Left renal pelvis (tissue), 4 donors: ENCODE data around the gene SAMD4B. TPM values are rescaled to one million over a fixed set of nuclear protein-coding genes. Genes with fewer than 3 reads are reported as not detected.
"Not testable (repeated sequence)": the region's sequence is repeated elsewhere in the genome, so short reads cannot be mapped to it uniquely, and the experiment has no call there.

ENCODE experiments used
- DNase-seq, 4 donors: peaks; one replicate each; pipeline ENCODE4 v3.0.0-alpha.2; 2013; ENCODE audit warnings: low read depth in 4 of 4, low spot score in 3 of 4
- polyA plus RNA-seq, 4 donors: library from polyadenylated mRNA; unstranded; fragments of 120-200 nt; gene quantifications; one replicate each; pipeline ENCODE4 v1.2.1, GENCODE V29; 2013; ENCODE audit not compliant: insufficient read length in 4 of 4

Gene SAMD4B
- polyA plus RNA-seq, 4 donors = 89.6 to 139 (median 111) TPM

GRCh38 chr19:39333507-39333906 is 8.7 kb upstream of the SAMD4B start:
- no peak for DNase-seq

- no peak for DNase-seq
These were observed 7.7 kb upstream of the SAMD4B start for GRCh38 chr19:39334444-39334976.

GRCh38 chr19:39335168-39335548 is 7.1 kb upstream of the SAMD4B start:
- no peak for DNase-seq

GRCh38 chr19:39336483-39336882 is 5.7 kb upstream of the SAMD4B start:
- no peak for DNase-seq

DNA sequence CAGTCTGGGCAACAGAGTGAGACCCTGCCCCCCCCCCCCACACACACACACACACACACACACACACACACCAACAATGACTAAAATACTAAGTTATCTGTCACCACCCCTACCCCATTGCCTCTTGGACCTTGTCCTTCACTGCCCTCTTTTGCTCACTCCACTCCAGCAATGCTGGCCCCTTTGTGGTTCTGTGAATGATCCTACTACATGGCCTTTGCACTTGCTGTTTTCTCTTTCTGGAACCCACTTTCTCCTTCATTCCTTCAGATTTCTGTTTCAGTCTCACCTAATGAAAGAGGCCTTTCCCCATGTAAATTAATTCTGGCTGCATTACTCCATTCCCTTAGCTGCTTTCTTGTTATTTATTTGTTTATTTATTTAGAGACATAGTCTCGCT is 2.5 kb upstream of the SAMD4B start:
- DNase-seq = no peak

GRCh38 chr19:39340156-39340555 is 2.1 kb upstream of the SAMD4B start:
- not testable (repeated sequence) for DNase-seq

- DNase-seq = peak in 1 of 4 donors; percentile 24
These were observed 997 bp upstream of the SAMD4B start for GRCh38 chr19:39341129-39341718.

- DNase-seq = no peak
These were observed 555 bp downstream of the SAMD4B start for GRCh38 chr19:39342647-39343305.

DNA sequence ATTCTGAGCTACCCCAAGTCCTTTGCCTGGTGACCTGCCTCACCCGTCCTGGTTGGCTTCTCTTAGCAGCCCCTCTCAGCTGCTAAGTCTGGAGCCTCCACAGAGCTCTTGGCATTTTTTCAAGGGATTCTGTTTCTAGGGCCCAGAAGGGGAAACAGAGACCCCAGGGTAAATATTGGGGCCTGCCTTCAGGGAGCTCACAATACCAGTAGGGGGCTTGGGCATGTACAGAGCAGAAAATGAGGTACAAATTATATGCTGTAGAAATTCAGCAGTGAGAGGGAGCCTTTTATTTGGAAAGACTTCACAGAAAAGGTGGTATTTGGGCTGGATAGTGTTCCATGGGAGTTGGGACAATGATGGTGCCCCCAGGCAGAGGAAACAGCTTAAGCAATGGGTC is 3.7 kb downstream of the SAMD4B start:
- no peak for DNase-seq

DNA sequence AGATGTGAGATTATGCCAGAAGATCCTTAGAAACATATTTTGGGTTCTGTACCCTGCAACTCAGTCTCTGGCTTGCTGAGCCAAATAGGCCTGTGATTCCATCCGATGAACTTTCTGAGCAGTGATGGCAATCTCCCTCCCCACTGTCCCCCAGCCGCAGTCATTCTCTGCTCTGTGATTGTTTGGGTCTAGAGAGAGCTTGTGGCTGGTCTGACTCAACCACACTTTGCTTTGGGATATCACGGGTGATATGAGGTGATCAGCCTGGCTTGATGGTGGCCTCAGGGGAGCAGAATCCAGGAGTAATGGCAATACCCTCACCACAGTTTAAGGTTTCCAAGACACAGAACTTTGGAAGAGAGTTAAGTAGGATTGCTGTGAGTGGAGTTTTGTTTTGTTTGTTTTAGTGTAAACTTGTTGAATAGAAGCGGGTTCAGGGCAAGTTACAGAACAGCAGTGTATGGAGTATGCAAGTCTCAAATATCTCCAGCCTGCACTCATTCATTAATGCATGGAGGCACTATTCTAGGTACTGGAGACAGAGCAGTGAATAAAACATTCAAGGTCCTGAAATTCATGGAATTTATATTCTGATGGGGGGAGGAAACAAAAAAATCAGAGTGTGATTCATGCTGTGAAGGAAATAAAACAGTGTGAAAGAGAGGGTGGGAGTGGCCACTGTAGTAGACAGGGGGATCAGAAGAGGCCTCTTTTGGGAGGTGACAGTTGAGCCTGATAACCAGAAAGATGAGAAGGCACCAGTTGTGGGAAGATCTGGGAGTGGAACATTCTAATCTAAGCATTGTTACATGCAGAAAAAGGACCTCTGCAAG is 5.3 kb downstream of the SAMD4B start:
- no peak for DNase-seq

- DNase-seq = no peak
These were observed 7.1 kb downstream of the SAMD4B start for GRCh38 chr19:39349326-39349725.

DNA sequence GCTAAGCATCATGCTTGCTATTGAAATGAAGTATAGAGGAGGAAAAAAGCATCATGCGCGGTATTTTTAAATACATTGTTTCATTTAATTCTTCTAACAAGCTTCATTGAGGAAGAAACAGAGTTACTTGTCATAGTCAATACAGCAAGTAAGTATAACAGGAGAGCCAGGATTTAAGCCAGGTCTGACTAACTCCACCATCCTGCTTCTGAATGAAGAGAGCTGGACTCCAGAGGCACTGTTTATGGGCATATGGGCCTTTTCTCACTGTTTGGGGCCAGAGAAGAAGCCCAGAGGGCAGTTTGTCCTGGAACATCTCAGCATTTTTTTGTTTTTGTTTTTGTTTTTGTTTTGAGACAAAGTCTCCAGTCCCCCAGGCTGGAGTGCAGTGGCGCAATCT is 7.9 kb downstream of the SAMD4B start:
- DNase-seq = no peak

- no peak for DNase-seq
These were observed 9.4 kb downstream of the SAMD4B start for GRCh38 chr19:39351537-39352064.

- no peak for DNase-seq
These were observed 10.4 kb downstream of the SAMD4B start for GRCh38 chr19:39352381-39353255.

DNA sequence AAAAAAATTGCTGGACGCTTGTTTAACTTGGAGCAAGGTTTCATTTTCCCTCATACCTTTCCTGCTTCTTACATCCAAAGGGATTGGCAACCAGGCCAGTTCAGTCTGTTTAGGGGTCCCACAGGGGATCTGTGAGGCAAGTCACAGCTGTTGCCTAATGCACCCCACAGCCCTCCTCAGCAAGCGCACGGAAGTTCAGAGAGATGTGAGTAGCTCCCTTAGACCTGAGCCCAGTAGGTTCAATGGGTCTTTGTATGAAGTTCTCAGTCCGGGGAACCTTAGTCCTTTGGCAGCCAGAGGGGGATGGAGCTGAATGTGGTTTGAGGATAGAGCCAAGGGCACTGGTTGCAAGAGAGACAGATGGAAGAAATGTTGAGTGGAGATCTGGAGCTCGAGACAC is 13.0 kb downstream of the SAMD4B start:
- DNase-seq = no peak

DNA sequence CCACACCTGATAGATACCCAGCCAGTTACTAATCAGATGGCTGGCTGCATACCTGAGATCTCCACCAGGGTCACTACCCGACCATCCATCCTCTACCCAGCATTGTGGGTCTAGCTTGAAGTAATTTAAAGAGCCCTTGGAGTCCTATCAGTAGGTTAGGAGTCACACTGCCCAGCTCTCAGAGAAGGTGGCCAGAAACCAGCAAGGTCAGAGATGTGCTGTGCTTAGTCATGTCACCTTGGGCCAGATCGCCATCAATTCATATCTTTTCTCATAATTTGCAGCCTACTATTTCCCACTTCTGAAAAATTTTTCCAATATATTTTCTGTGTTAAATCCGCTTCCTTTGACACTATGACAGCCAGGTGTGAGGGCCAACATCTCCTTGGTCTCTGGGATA is 13.9 kb downstream of the SAMD4B start:
- no peak for DNase-seq

DNA sequence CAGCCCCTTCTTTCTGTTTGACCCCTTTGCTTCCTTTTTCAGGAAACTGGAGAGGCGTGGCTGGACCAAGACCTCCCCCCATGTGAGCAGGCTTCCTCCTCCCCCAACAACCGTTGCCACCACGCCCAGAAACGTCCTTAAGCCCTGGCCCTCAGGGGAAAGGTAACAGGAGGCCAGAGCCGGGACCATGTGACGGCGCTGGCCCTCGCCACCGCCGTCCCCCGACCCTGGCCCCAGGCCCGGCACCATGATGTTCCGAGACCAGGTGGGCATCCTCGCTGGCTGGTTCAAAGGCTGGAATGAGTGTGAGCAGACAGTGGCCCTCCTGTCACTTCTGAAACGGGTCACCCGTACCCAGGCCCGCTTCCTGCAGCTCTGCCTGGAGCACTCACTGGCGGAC is 14.4 kb downstream of the SAMD4B start:
- no peak for DNase-seq

DNA sequence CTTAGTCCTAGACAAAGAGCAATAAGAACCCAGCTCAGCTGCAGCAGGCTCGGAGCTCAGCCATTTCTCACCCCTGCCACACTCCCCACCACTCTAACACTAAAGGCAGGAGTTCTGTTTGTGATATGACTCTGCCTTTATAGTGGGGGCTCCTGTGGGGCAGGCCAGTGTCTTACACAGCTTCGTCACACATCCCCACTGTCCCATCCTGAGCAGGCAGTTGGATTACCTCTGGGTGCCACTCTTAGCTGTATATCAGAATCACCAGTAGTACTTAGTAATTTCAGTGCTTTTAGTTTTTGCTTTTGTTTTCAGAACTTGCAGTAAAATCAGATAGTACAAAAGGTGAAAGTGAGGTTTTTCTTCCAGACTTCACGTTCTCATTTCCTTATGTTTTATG is 16.8 kb downstream of the SAMD4B start:
- DNase-seq = no peak

DNA sequence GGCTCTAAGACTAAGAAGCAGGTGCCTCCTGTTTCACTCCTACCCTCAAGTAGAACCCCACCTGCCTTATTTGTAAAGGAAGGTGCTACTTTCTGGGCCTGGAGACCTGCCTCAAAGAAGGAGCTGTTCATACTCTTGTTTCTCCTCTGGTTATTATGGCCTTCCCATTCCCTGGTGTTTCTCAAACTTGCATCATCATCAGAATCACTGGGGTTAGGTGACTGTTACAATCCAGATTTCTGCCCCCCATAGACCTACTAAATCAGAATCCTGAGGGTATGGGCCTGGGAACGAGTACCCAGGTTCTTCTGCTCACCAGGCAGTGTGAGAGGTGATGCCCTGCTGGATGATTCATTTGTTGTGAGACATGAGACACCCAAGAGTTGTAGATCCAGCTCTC is 18.4 kb downstream of the SAMD4B start:
- no peak for DNase-seq
